Upper lobe of left lung (tissue), 4 donors: Measurements from ENCODE around the gene AGK.

Experiments
- CTCF ChIP-seq, 6 experiments: fragments of 450-650 bp in 4 of 6; fragments of 200-600 bp in 2 of 6; sonication (generic) in 2 of 6; IDR thresholded peaks; one replicate each; pipeline ENCODE4 v1.5.1; 2016 to 2019; ENCODE audit warnings: antibody characterized with exemption in 6 of 6
- POLR2AphosphoS5 ChIP-seq, 2 donors: sonication (generic); formaldehyde crosslinking; IDR thresholded peaks; one replicate each; pipeline ENCODE4 v1.5.1; 2017; ENCODE audit warnings: antibody characterized with exemption in 2 of 2

- TF ChIP-seq CTCF (IDR thresholded peaks at IDR 0.05) (no peak), POLR2AphosphoS5 (IDR thresholded peaks at IDR 0.05) (no peak)
Measured at GRCh38 chr7:141567432-141567831, 16.2 kb downstream of the AGK start.
